ENCODE data around the gene ABCD1. TPM values are rescaled to one million over a fixed set of nuclear protein-coding genes. Genes with fewer than 3 reads are reported as not detected.
A peak's percentile ranks its signal among the peaks of the same experiment; 100 is the strongest.

The ABCD1 gene
- total RNA-seq, 3 donors from 2014 or later = 13.0 to 27.3 (median 13.0) TPM

- no peak for TF ChIP-seq CTCF (IDR thresholded peaks at IDR 0.05)
- intact Hi-C loops (cut with DNase I, micrococcal nuclease) = no loop called here
- DNase-seq = peak in 1 of 3 donors; percentile 50
These were observed 38.6 kb upstream of the ABCD1 start for GRCh38 chrX:153685751-153686696.

GRCh38 chrX:153686711-153687110 is 37.9 kb upstream of the ABCD1 start:
- no peaks in the 10 kb centered on the region for H3K36me3 ChIP-seq (ENCODE audit: low read depth)
- H3K9me3 ChIP-seq = no peaks in the 10 kb centered on the region
- ATAC-seq (peak; percentile 53), DNase-seq (peak; percentile 63 to 65 (median 64))
- intact Hi-C loops (cut with DNase I, micrococcal nuclease) = no loop called here
- no peak for TF ChIP-seq CTCF (IDR thresholded peaks at IDR 0.05)
- H3K4me3 ChIP-seq = no peak overlapping the region
- H3K4me1 ChIP-seq (ENCODE audit: low read depth) = no peaks in the 10 kb centered on the region

More at GRCh38 chrX:153685751-153686696, 38.6 kb upstream of the ABCD1 start:
- no peaks in the 10 kb centered on the region for H3K4me1 ChIP-seq (ENCODE audit: low read depth)
- ATAC-seq = no peak
- no peaks in the 10 kb centered on the region for H3K9me3 ChIP-seq
- H3K36me3 ChIP-seq (ENCODE audit: low read depth) = no peaks in the 10 kb centered on the region
- no peak overlapping the region for H3K4me3 ChIP-seq

- ATAC-seq (peak; percentile 80), DNase-seq (peak; percentile 68 to 82 (median 73))
- no peak for TF ChIP-seq CTCF (IDR thresholded peaks at IDR 0.05)
- intact Hi-C loops (cut with DNase I, micrococcal nuclease) = no loop called here
- no peaks in the 10 kb centered on the region for H3K4me1 ChIP-seq (ENCODE audit: low read depth)
- H3K36me3 ChIP-seq (ENCODE audit: low read depth) = no peaks in the 10 kb centered on the region
- H3K9me3 ChIP-seq = no peaks in the 10 kb centered on the region
- H3K4me3 ChIP-seq = peak within 1 kb of the TSS; percentile 9
These were observed 37.3 kb upstream of the ABCD1 start, which contains the start of gene SLC6A8 for GRCh38 chrX:153687121-153688039. TSS of gene SLC6A8 (plus strand) at chrX:153687926. CDS start at chrX:153688575, 649 bp downstream.

- intact Hi-C loops (cut with DNase I, micrococcal nuclease) = no loop called here
- no peak overlapping the region for H3K4me3 ChIP-seq
- H3K4me1 ChIP-seq (ENCODE audit: low read depth) = no peaks in the 10 kb centered on the region
- no peak for TF ChIP-seq CTCF (IDR thresholded peaks at IDR 0.05)
- no peak for ATAC-seq
- no peak for DNase-seq
- H3K36me3 ChIP-seq (ENCODE audit: low read depth) = no peaks in the 10 kb centered on the region
- H3K9me3 ChIP-seq = no peaks in the 10 kb centered on the region
These were observed 36.6 kb upstream of the ABCD1 start for GRCh38 chrX:153688071-153688470.

GRCh38 chrX:153688506-153688905 is 36.1 kb upstream of the ABCD1 start:
- Histone ChIP-seq H3K9me3 (no peaks in the 10 kb centered on the region), H3K4me1 (ENCODE audit: low read depth) (no peaks in the 10 kb centered on the region)
- intact Hi-C loops (cut with DNase I, micrococcal nuclease) = no loop called here

More at GRCh38 chrX:153688506-153688905, 36.1 kb upstream of the ABCD1 start:
- H3K4me3 ChIP-seq = peak overlapping the region; percentile 9
- no peaks in the 10 kb centered on the region for H3K36me3 ChIP-seq (ENCODE audit: low read depth)
- DNase-seq (peak in 1 of 3 donors; percentile 43), ATAC-seq (no peak)
- no peak for TF ChIP-seq CTCF (IDR thresholded peaks at IDR 0.05)

All from mucosa of descending colon (tissue), 3 donors.